ENCODE measurements around the gene PRR5L. TPM values are rescaled to one million over a fixed set of nuclear protein-coding genes. Genes with fewer than 3 reads are reported as not detected.

The PRR5L gene
- total and polyA plus RNA-seq, 9 donors: 5.9 to 56.3 (median 22.1) TPM

DNA sequence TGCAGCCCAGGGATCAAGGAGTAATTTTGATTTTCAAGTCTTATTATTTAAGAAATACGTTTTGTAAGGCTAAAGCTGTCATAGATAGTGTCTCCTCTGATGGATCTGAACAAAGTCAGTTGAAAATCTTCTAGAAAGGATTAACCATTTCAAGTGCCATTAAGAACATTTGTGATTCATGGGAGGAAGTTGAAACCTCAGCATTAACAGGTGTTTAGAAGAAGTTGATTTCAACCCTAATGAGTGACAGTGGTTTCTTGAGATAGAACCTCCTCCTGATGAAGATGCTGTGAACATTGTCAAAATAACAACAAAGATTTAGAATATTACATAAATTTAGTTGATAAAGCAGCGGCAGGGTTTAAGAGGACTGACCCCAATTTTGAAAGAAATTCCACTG lies 61.7 kb downstream of the PRR5L start:
- TF ChIP-seq EP300 (IDR thresholded peaks at IDR 0.05): no peak
- TF ChIP-seq POLR2A (IDR thresholded peaks at IDR 0.05): no peak
- TF ChIP-seq, protein P1, sequence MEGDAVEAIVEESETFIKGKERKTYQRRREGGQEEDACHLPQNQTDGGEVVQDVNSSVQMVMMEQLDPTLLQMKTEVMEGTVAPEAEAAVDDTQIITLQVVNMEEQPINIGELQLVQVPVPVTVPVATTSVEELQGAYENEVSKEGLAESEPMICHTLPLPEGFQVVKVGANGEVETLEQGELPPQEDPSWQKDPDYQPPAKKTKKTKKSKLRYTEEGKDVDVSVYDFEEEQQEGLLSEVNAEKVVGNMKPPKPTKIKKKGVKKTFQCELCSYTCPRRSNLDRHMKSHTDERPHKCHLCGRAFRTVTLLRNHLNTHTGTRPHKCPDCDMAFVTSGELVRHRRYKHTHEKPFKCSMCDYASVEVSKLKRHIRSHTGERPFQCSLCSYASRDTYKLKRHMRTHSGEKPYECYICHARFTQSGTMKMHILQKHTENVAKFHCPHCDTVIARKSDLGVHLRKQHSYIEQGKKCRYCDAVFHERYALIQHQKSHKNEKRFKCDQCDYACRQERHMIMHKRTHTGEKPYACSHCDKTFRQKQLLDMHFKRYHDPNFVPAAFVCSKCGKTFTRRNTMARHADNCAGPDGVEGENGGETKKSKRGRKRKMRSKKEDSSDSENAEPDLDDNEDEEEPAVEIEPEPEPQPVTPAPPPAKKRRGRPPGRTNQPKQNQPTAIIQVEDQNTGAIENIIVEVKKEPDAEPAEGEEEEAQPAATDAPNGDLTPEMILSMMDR (IDR thresholded peaks at IDR 0.05): no peak
- 40 to 47% (median 40%) methylated on average over 2 of the region's 2 CpGs for WGBS, 3 donors
- Histone ChIP-seq H3K27me3 (no peaks in the 10 kb centered on the region), H3K4me3 (no peak overlapping the region), H3K4me1 (ENCODE audit: insufficient read depth) (no peaks in the 10 kb centered on the region), H3K36me3 (no peaks in the 10 kb centered on the region), H3K27ac (no peak overlapping the region), H3K9me3 (no peaks in the 10 kb centered on the region)
- intact Hi-C loops (cut with DNase I): no loop called here
- no peak for DNase-seq

DNA sequence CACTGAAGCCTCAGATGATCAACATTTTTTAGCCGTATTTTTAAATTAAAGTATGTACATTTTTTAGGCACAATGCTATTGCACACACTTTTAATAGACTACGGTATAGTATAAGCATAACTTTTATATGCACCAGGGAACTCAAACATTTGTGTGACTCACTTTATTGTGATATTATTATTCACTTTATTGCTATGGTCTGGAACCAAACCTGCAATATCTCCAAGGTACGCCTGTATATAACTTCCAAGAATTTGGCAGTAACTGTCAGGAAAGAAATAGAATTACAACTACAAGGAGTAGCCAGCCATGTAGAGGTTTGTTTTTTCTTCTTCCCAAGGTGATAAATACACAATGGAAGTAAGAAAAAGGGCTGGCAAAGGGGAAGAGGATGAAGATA lies 62.3 kb downstream of the PRR5L start:
- H3K4me1 ChIP-seq (ENCODE audit: insufficient read depth): no peaks in the 10 kb centered on the region
- 94 to 97% (median 95%) methylated on average over 3 of the region's 3 CpGs for WGBS, 3 donors
- intact Hi-C loops (cut with DNase I): no loop called here
- no peaks in the 10 kb centered on the region for H3K27me3 ChIP-seq
- no peak for DNase-seq
- H3K9me3 ChIP-seq: no peaks in the 10 kb centered on the region
- H3K4me3 ChIP-seq: no peak overlapping the region
- H3K36me3 ChIP-seq: no peaks in the 10 kb centered on the region
- no peak overlapping the region for H3K27ac ChIP-seq
- TF ChIP-seq POLR2A (IDR thresholded peaks at IDR 0.05) (no peak), EP300 (IDR thresholded peaks at IDR 0.05) (no peak)
- TF ChIP-seq, protein P1 (IDR thresholded peaks at IDR 0.05): no peak

DNA sequence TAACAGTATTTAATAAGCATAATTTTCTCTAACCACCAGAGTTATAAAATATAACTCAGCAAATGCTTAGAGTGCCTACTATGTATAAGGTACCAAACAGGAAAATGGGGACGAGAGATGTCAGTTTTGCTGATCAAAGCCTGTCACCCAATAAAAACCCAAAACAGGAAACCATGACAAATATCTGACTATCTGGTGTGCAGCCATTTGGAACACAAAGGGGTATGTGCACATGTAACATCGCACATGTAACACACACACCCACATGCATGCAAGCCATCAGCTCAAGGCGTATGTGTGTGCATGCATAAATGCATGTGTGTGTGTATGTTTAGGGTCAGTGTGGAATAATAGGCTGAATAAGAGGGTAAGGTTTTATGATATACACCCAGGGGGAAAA lies 64.2 kb downstream of the PRR5L start:
- WGBS, 3 donors: 93 to 94% (median 94%) methylated on average over 3 of the region's 3 CpGs
- no peaks in the 10 kb centered on the region for H3K36me3 ChIP-seq
- no peak overlapping the region for H3K4me3 ChIP-seq
- H3K4me1 ChIP-seq (ENCODE audit: insufficient read depth): no peaks in the 10 kb centered on the region
- H3K27me3 ChIP-seq: no peaks in the 10 kb centered on the region
- TF ChIP-seq, protein P1 (IDR thresholded peaks at IDR 0.05): no peak
- no peak for TF ChIP-seq EP300 (IDR thresholded peaks at IDR 0.05)
- no peak for TF ChIP-seq POLR2A (IDR thresholded peaks at IDR 0.05)
- no peak overlapping the region for H3K27ac ChIP-seq
- H3K9me3 ChIP-seq: no peaks in the 10 kb centered on the region
- no peak for DNase-seq
- intact Hi-C loops (cut with DNase I): loop anchor here in 1 of 4 donors (5.0 kb wide), 1 partner anchor 173 kb away; no protein-coding TSS in a partner anchor

DNA sequence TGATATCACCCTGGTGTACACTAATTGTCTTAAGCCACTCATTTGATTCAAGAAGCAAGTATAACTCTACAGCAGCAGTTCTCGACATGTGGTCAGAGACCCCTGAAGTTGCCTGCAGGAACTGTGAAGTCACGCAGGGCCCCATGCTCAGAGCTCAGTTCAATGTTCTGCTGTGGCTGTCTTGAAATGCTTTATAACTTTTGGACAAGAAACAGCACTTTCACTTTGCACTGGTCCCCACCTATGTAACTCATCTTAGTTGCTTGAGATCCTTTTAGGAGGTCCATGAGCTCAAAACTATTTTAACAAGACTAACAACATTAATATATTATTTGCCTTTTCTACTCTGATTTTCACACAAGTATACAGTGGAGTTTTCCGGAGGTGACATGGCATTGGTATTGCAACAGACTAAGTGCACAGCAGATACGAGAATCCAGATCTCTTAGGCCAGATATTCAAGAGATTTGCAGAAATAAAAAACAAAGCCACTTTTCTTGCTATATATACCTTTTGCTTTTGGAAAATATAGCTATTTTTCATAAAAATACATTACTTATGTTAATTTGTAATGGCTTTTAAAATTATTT lies 64.8 kb downstream of the PRR5L start:
- H3K4me3 ChIP-seq: no peak overlapping the region
- H3K27ac ChIP-seq: no peak overlapping the region
- no peaks in the 10 kb centered on the region for H3K9me3 ChIP-seq
- no peak for DNase-seq
- H3K36me3 ChIP-seq: no peaks in the 10 kb centered on the region
- no peaks in the 10 kb centered on the region for H3K4me1 ChIP-seq (ENCODE audit: insufficient read depth)
- no peak for TF ChIP-seq EP300 (IDR thresholded peaks at IDR 0.05)
- TF ChIP-seq POLR2A (IDR thresholded peaks at IDR 0.05): no peak
- TF ChIP-seq, protein P1 (IDR thresholded peaks at IDR 0.05): no peak
- 67 to 80% (median 74%) methylated on average over 4 of the region's 4 CpGs for WGBS, 3 donors
- no peaks in the 10 kb centered on the region for H3K27me3 ChIP-seq
- intact Hi-C loops (cut with DNase I): loop anchor here in 1 of 4 donors (5.0 kb wide), 1 partner anchor 174 kb away; no protein-coding TSS in a partner anchor

All from ovary (tissue), 9 donors.